Activated T-cell treated with anti-CD3 and anti-CD28 coated beads, Interleukin-2, amount 50 U/mL, for 4 hours (primary cell): Measurements from ENCODE around the gene DPP10. TPM values are rescaled to one million over a fixed set of nuclear protein-coding genes. Genes with fewer than 3 reads are reported as not detected.

Experiments used
- ATAC-seq, 2 donors: fragments of 200-7000 bp; cut with Tn5 transposase; one replicate each; pipeline ENCODE4 v1.10.0; 2021
- DNase-seq: peaks from one replicate; pipeline ENCODE4 v3.0.0-alpha.2; 2020
- H3K27me3 Mint-ChIP-seq: one replicate; pipeline ENCODE4 v1.8.0; 2021; ENCODE audit warnings: low read depth, mixed read lengths
- H3K36me3 Mint-ChIP-seq: one replicate; pipeline ENCODE4 v1.8.0; 2022; ENCODE audit warnings: mixed read lengths; ENCODE audit not compliant: insufficient read depth
- H3K4me1 Mint-ChIP-seq: one replicate; pipeline ENCODE4 v1.8.0; 2021; ENCODE audit warnings: low read depth, mixed read lengths
- H3K4me3 Mint-ChIP-seq: one replicate; pipeline ENCODE4 v1.8.0; 2021; ENCODE audit warnings: mild to moderate bottlenecking, moderate library complexity, mixed read lengths
- H3K9me3 Mint-ChIP-seq: one replicate; pipeline ENCODE4 v1.8.0; 2021; ENCODE audit warnings: mixed read lengths
- total RNA-seq, 3 donors: library from RNA; stranded (reverse); gene quantifications; one replicate each; pipeline ENCODE4 v1.2.1, GENCODE V29; 2021

Gene DPP10
- total RNA-seq, 3 donors from 2014 or later: not detected

- Mint-ChIP-seq H3K4me3 (no peak overlapping the region), H3K4me1 (peaks cover 1% of the 10 kb centered on the region)
- no peak for ATAC-seq
These were observed 242.7 kb downstream of the DPP10 start for GRCh38 chr2:114685102-114685501.

GRCh38 chr2:114688241-114688640, 245.8 kb downstream of the DPP10 start:
- DNase-seq: no peak
- Mint-ChIP-seq H3K36me3 (no peaks in the 10 kb centered on the region), H3K9me3 (no peaks in the 10 kb centered on the region), H3K27me3 (peaks cover 2% of the 10 kb centered on the region), H3K4me1 (peaks cover 1% of the 10 kb centered on the region), H3K4me3 (no peak overlapping the region)
- ATAC-seq: no peak

More at GRCh38 chr2:114685102-114685501, 242.7 kb downstream of the DPP10 start:
- H3K27me3 Mint-ChIP-seq: peaks cover 2% of the 10 kb centered on the region
- H3K36me3 Mint-ChIP-seq: no peaks in the 10 kb centered on the region
- no peaks in the 10 kb centered on the region for H3K9me3 Mint-ChIP-seq
- no peak for DNase-seq

GRCh38 chr2:114698520-114698919, 256.1 kb downstream of the DPP10 start:
- ATAC-seq (no peak), DNase-seq (no peak)
- Mint-ChIP-seq H3K36me3 (no peaks in the 10 kb centered on the region), H3K9me3 (peaks cover 3% of the 10 kb centered on the region), H3K4me1 (no peaks in the 10 kb centered on the region), H3K4me3 (no peak overlapping the region), H3K27me3 (peaks cover 2% of the 10 kb centered on the region)

GRCh38 chr2:114699423-114699944, 257.0 kb downstream of the DPP10 start:
- DNase-seq: no peak
- Mint-ChIP-seq H3K36me3 (no peaks in the 10 kb centered on the region), H3K4me3 (no peak overlapping the region), H3K9me3 (peaks cover 3% of the 10 kb centered on the region), H3K4me1 (no peaks in the 10 kb centered on the region), H3K27me3 (peaks cover 2% of the 10 kb centered on the region)
- ATAC-seq: no peak

- ATAC-seq: no peak
These were observed 258.0 kb downstream of the DPP10 start for GRCh38 chr2:114700440-114700839.

GRCh38 chr2:114709936-114710850, 267.8 kb downstream of the DPP10 start:
- ATAC-seq (no peak), DNase-seq (no peak)
- Mint-ChIP-seq H3K27me3 (peaks cover 2% of the 10 kb centered on the region), H3K4me1 (no peaks in the 10 kb centered on the region), H3K9me3 (peaks cover 3% of the 10 kb centered on the region), H3K36me3 (no peaks in the 10 kb centered on the region), H3K4me3 (no peak overlapping the region)

More at GRCh38 chr2:114700440-114700839, 258.0 kb downstream of the DPP10 start:
- no peaks in the 10 kb centered on the region for H3K36me3 Mint-ChIP-seq
- no peak for DNase-seq
- H3K4me1 Mint-ChIP-seq: no peaks in the 10 kb centered on the region
- peaks cover 2% of the 10 kb centered on the region for H3K27me3 Mint-ChIP-seq
- no peak overlapping the region for H3K4me3 Mint-ChIP-seq
- H3K9me3 Mint-ChIP-seq: peaks cover 3% of the 10 kb centered on the region

GRCh38 chr2:114714313-114714712, 271.9 kb downstream of the DPP10 start:
- Mint-ChIP-seq H3K27me3 (no peaks in the 10 kb centered on the region), H3K4me3 (no peak overlapping the region), H3K36me3 (no peaks in the 10 kb centered on the region), H3K9me3 (peaks cover under 1% of the 10 kb centered on the region), H3K4me1 (no peaks in the 10 kb centered on the region)
- DNase-seq (no peak), ATAC-seq (no peak)

- no peaks in the 10 kb centered on the region for H3K27me3 Mint-ChIP-seq
- no peaks in the 10 kb centered on the region for H3K4me1 Mint-ChIP-seq
- H3K9me3 Mint-ChIP-seq: no peaks in the 10 kb centered on the region
- H3K36me3 Mint-ChIP-seq: no peaks in the 10 kb centered on the region
- H3K4me3 Mint-ChIP-seq: no peak overlapping the region
- no peak for DNase-seq
- ATAC-seq: no peak
These were observed 274.6 kb downstream of the DPP10 start for GRCh38 chr2:114717049-114717448.

GRCh38 chr2:114724454-114724853, 282.0 kb downstream of the DPP10 start:
- Mint-ChIP-seq H3K9me3 (no peaks in the 10 kb centered on the region), H3K4me3 (no peak overlapping the region), H3K36me3 (no peaks in the 10 kb centered on the region), H3K27me3 (no peaks in the 10 kb centered on the region), H3K4me1 (no peaks in the 10 kb centered on the region)
- DNase-seq (no peak), ATAC-seq (no peak)

- no peaks in the 10 kb centered on the region for H3K4me1 Mint-ChIP-seq
- H3K36me3 Mint-ChIP-seq: no peaks in the 10 kb centered on the region
- H3K9me3 Mint-ChIP-seq: no peaks in the 10 kb centered on the region
- no peak for ATAC-seq
- no peak overlapping the region for H3K4me3 Mint-ChIP-seq
- no peaks in the 10 kb centered on the region for H3K27me3 Mint-ChIP-seq
- DNase-seq: no peak
These were observed 284.6 kb downstream of the DPP10 start for GRCh38 chr2:114727012-114727411.

- DNase-seq: no peak
- no peak overlapping the region for H3K4me3 Mint-ChIP-seq
- H3K9me3 Mint-ChIP-seq: no peaks in the 10 kb centered on the region
- no peak for ATAC-seq
- H3K36me3 Mint-ChIP-seq: no peaks in the 10 kb centered on the region
- no peaks in the 10 kb centered on the region for H3K4me1 Mint-ChIP-seq
- no peaks in the 10 kb centered on the region for H3K27me3 Mint-ChIP-seq
These were observed 285.9 kb downstream of the DPP10 start for GRCh38 chr2:114728372-114728771.

- no peak for ATAC-seq
- no peak overlapping the region for H3K4me3 Mint-ChIP-seq
- H3K4me1 Mint-ChIP-seq: no peaks in the 10 kb centered on the region
- no peaks in the 10 kb centered on the region for H3K9me3 Mint-ChIP-seq
- no peaks in the 10 kb centered on the region for H3K27me3 Mint-ChIP-seq
- no peaks in the 10 kb centered on the region for H3K36me3 Mint-ChIP-seq
- no peak for DNase-seq
These were observed 286.6 kb downstream of the DPP10 start for GRCh38 chr2:114729026-114729425.

GRCh38 chr2:114735126-114735525, 292.7 kb downstream of the DPP10 start:
- Mint-ChIP-seq H3K4me1 (no peaks in the 10 kb centered on the region), H3K4me3 (no peak overlapping the region), H3K9me3 (no peaks in the 10 kb centered on the region), H3K36me3 (no peaks in the 10 kb centered on the region), H3K27me3 (no peaks in the 10 kb centered on the region)
- ATAC-seq (no peak), DNase-seq (no peak)

GRCh38 chr2:114742245-114742644, 299.8 kb downstream of the DPP10 start:
- ATAC-seq: no peak
- Mint-ChIP-seq H3K27me3 (peaks cover 7% of the 10 kb centered on the region), H3K36me3 (no peaks in the 10 kb centered on the region), H3K4me3 (no peak overlapping the region), H3K4me1 (no peaks in the 10 kb centered on the region), H3K9me3 (peaks cover 5% of the 10 kb centered on the region)
- DNase-seq: no peak

- no peak for ATAC-seq
- no peak overlapping the region for H3K4me3 Mint-ChIP-seq
- no peak for DNase-seq
- peaks cover 5% of the 10 kb centered on the region for H3K9me3 Mint-ChIP-seq
- peaks cover 7% of the 10 kb centered on the region for H3K27me3 Mint-ChIP-seq
- no peaks in the 10 kb centered on the region for H3K4me1 Mint-ChIP-seq
- no peaks in the 10 kb centered on the region for H3K36me3 Mint-ChIP-seq
These were observed 303.3 kb downstream of the DPP10 start for GRCh38 chr2:114745700-114746099.
